Retinal pigment epithelial cell (primary cell): ENCODE data around the gene CDC25A.
A peak's percentile ranks its signal among the peaks of the same experiment; 100 is the strongest.

Experiments
- DNase-seq: peaks from one replicate; pipeline ENCODE4 v3.0.0-alpha.2; 2010; ENCODE audit warnings: low read depth
- H3K4me3 ChIP-seq: 2 replicates; pipeline ENCODE4 v1.5.1; 2011; ENCODE audit warnings: mild to moderate bottlenecking, low read length, control low read depth, moderate library complexity
- TF ChIP-seq, protein P1 (sequence below): conservative IDR thresholded peaks from 2 replicates; pipeline ENCODE4 v1.5.1; 2011; ENCODE audit warnings: low read depth, low read length, control low read depth, inconsistent platforms

The CDC25A gene

DNA sequence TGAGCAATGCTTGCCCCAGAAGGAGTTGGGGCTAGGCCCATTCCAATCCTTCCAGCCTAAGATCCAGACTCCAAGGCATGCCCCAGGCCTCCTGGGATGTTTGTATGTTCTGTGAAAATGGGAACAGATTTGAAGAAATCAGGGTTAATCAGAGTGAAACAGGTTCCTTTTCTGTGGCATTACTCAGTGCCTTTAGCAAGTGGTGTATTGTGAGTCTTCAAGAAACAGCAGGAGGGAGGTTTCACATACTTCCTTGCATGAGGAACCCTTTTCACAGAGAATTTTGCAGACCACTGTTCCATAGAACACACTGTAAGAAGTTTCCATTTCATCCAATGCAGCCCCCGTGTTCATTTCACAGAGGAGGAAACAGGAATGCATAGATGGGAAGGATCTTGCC is 8.4 kb upstream of the CDC25A start:
- TF ChIP-seq, protein P1, sequence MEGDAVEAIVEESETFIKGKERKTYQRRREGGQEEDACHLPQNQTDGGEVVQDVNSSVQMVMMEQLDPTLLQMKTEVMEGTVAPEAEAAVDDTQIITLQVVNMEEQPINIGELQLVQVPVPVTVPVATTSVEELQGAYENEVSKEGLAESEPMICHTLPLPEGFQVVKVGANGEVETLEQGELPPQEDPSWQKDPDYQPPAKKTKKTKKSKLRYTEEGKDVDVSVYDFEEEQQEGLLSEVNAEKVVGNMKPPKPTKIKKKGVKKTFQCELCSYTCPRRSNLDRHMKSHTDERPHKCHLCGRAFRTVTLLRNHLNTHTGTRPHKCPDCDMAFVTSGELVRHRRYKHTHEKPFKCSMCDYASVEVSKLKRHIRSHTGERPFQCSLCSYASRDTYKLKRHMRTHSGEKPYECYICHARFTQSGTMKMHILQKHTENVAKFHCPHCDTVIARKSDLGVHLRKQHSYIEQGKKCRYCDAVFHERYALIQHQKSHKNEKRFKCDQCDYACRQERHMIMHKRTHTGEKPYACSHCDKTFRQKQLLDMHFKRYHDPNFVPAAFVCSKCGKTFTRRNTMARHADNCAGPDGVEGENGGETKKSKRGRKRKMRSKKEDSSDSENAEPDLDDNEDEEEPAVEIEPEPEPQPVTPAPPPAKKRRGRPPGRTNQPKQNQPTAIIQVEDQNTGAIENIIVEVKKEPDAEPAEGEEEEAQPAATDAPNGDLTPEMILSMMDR, result no peak
- no peak overlapping the region for H3K4me3 ChIP-seq

DNA sequence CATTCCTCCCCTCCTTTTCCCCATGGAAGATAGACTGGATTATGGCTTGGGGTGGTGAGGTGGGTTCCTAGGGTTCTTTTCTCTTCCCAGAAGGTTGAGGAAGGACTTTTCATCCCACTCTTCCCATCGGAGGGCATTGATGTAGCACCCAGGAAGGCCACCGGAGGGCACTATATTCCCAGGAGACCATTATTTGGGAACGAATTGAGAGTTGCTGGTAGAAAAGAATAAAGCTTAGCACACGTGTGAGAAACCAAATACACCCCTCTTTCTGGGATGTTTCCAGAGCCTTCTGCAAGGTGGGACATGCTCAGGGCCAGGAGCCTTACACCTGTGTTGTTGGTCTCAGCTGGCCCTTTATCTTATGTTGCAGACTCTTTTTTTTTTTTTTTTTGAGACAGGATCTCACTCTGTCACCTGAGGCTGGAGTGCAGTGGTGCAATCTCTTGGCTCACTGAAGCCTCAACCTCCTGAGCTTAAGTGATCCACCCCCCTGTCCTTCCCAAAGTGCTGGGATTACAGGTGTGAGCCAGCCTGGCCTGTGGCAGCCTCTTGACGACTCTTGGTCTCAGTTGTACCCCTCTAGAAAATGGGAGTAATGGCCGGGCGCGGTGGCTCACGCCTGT is 6.3 kb upstream of the CDC25A start:
- TF ChIP-seq, protein P1, result peak; percentile 95
- no peak for DNase-seq
- H3K4me3 ChIP-seq, result no peak overlapping the region

More for the DNA sequence above, 8.4 kb upstream of the CDC25A start:
- no peak for DNase-seq

DNA sequence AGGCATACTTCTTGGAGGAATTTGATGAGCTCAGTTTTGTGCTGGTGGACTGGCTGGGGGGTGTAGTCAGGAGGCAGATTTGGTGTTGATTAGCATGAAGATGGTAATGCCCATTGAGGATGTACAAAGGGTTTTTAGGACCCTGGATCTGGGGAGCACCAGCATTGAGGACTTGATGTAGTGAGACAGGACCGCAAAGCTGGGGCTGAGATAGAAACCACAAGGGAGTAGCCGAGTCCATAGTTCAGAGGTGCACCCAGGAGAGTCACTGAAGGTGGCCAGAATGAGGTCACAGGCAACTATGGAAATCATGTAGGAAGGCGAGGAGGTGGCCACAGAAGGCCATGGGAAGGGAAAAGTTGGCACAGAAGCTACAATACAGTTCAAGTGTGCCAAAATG is 2.7 kb upstream of the CDC25A start:
- TF ChIP-seq, protein P1, result no peak
- H3K4me3 ChIP-seq, result no peak overlapping the region
- no peak for DNase-seq

DNA sequence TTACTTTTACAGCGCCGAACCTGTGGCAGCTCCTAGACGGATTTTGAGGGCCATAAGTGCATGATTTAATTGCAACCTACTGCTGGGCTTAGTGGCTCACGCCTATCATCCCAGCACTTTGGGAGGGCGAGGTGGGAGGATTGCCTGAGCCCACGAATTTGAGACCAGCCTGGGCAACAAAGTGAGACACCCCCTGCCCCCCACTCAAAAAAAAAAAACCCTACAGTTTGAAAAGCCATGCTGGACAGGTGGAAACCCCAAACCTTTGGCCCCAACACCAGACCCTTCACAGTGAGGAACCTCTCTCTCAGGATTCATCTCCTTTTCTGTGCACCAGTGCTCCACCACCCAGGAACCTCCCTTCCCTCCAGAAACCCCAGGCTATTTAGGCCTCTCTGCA is 1.1 kb upstream of the CDC25A start:
- TF ChIP-seq, protein P1, result no peak
- DNase-seq, result no peak
- no peak overlapping the region for H3K4me3 ChIP-seq

DNA sequence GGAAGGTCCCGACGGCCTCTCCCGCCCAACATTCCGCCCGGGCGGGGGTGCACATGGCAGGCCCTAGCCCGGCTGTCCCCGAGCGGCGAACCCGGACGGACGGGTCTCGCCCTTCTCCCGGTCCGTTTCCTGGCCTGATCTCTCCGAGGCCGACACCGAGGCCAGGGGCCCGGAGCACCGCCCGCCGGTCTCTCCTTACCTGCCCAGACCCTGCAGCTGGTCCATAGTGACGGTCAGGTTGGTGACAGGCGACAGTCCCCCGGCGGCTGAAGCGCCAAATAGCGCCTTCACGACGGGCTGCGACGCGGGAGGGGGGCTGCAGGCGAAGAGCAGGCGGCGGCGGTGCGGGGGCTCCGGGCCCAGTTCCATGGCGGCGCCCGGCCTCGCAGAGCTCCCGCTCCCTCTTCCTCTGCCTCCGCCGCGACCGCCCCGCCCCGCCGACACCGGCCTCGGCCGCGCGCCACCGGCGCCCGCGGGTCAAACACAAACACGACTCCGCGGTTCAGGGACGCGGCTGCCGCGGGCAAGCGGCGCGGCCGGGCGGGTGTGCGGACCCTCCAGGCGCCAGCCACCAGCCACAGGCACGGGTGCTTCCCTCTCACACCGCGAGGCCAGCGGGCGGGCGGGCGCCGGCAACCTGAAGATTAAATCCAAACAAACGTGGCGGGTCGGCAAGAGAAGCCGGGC is 495 bp downstream of the CDC25A start:
- H3K4me3 ChIP-seq, result peak overlapping the region; percentile 70
- TF ChIP-seq, protein P1, result no peak
- no peak for DNase-seq

DNA sequence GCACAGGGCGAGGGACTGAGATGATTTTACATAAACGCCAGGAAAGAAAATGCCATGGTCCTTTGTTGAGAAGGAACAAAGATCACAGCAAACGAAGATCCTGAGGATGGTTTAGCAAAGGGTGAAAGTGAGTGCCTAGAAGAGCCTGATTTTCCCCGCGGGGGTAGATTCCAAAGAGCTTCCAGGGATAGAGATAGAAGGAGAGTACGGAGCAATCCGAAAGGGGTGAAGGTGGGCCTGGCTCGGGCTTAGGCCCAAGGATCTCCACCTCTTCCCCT is 977 bp downstream of the CDC25A start:
- H3K4me3 ChIP-seq, result peak overlapping the region; percentile 70
- TF ChIP-seq, protein P1, result no peak

DNA sequence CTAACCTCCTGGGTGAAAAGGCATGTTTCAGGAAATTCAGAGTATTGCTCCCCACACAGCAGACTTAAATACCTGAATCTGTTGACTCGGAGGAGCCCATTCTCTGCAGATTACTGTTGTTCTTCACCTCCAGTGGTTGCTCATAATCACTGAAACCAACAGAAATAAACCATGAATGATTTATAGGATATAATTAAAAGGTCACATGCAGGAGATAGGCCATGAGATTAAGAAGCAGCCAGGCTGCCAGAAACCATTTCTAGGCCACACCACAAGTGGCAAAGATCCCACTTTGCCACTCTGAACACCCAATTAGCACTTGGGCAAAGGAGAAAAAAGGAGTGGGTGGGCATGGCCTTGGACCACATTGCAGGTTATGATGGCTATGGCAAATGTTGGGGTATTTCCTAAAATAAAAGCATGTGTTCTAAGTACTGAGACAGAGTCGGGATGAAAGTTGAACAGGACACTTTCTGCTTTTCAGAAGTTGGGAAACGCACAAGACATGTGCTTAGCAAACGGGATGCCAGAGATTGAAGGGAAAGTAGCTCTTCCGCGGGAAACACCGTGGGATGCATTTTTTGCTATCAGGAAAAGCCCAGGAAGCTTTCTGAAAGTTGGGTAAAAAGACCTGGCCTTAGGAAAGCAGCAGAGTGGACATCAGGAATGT is 1.5 kb downstream of the CDC25A start:
- H3K4me3 ChIP-seq, result peak overlapping the region; percentile 70
- DNase-seq, result no peak
- TF ChIP-seq, protein P1, result no peak

More for the DNA sequence above, 977 bp downstream of the CDC25A start:
- DNase-seq, result no peak
